HepG2 (cell line): ENCODE data around the gene ODR4. TPM values are rescaled to one million over a fixed set of nuclear protein-coding genes. Genes with fewer than 3 reads are reported as not detected.
A peak's percentile ranks its signal among the peaks of the same experiment; 100 is the strongest.

Experiments used
- ATAC-seq: fragments of 200-7000 bp; cut with Tn5 transposase; 3 replicates; pipeline ENCODE4 v1.9.1; 2020; ENCODE audit warnings: mild to moderate bottlenecking, moderate library complexity
- BruUV-seq: library from RNA; stranded (reverse); fragments of 400-500 nt; replicated peaks from 2 replicates; lab custom pipeline; 2021; lab: Mats Ljungman, UMichigan
- CTCF ChIA-PET: fragments of 300-600 bp; formaldehyde crosslinking; extraction: SDS; loops from one replicate; lab custom pipeline; 2021; ENCODE audit warnings: low total read pairs, inconsistent platforms, low intra/inter-chr PET ratio; lab: Yijun Ruan, JAX
- POLR2A ChIA-PET: fragments of 350-600 bp; sonication (Branson Sonifier 250); formaldehyde crosslinking; loops from one replicate; lab custom pipeline; 2020; ENCODE audit warnings: antibody characterized with exemption, inconsistent platforms; lab: Yijun Ruan, JAX
- DNase-seq: peaks from one replicate; pipeline ENCODE4 v3.0.0-alpha.2; 2015; ENCODE audit warnings: low spot score
- FAIRE-seq: peaks from 3 replicates; lab custom pipeline; 2011; peaks lifted over from hg19 to GRCh38; lab: Jason Lieb, UNC
- H2AFZ ChIP-seq: one replicate; pipeline ENCODE4 v1.6.1; 2011; ENCODE audit warnings: low read length, inconsistent platforms
- H3K27ac ChIP-seq: fragments of 300-600 bp; 3 replicates; pipeline ENCODE4 v1.8.0; 2011; ENCODE audit warnings: mixed run types, mild to moderate bottlenecking, mixed read lengths, low read length, inconsistent platforms; ENCODE audit not compliant: insufficient read depth; ENCODE audit errors: extremely low read length
- H3K27me3 ChIP-seq, 2 experiments: fragments of 200-600 bp in 1 of 2; 2 replicates in 1 of 2; 3 replicates in 1 of 2; pipeline versions ENCODE4 v1.6.0 to v1.8.0; 2011; ENCODE audit warnings: low read length in 2 of 2, mild to moderate bottlenecking in 2 of 2, moderate library complexity in 2 of 2, inconsistent platforms in 1 of 2; ENCODE audit not compliant: insufficient read depth in 2 of 2, control insufficient read depth in 1 of 2
- H3K36me3 ChIP-seq, 2 experiments: fragments of 200-600 bp in 1 of 2; replicated peaks in 1 of 2; 2 replicates in 1 of 2; 3 replicates in 1 of 2; pipeline versions ENCODE4 v1.5.1 to v1.8.0; 2011; ENCODE audit warnings: low read length in 2 of 2, inconsistent platforms in 1 of 2; ENCODE audit not compliant: insufficient read depth in 2 of 2, control insufficient read depth in 1 of 2
- H3K4me1 ChIP-seq: 2 replicates; pipeline ENCODE4 v1.5.1; 2012; ENCODE audit warnings: low read length, inconsistent platforms; ENCODE audit not compliant: insufficient read depth
- H3K4me2 ChIP-seq: 2 replicates; pipeline ENCODE4 v1.6.0; 2011; ENCODE audit warnings: low read depth, low read length, inconsistent platforms
- H3K4me3 ChIP-seq, 3 experiments: fragments of 200-600 bp in 1 of 3; sonication (generic), shearing (Covaris generic) in 1 of 3; replicated peaks in 1 of 3; 2 replicates each; pipeline ENCODE4 v1.5.1; 2011 to 2016; ENCODE audit warnings: low read length in 3 of 3, inconsistent platforms in 2 of 3, low read depth in 2 of 3, mild to moderate bottlenecking in 2 of 3, control low read depth in 1 of 3, mixed read lengths in 1 of 3; ENCODE audit not compliant: insufficient read depth in 1 of 3
- H3K79me2 ChIP-seq: one replicate; pipeline ENCODE4 v1.6.1; 2011; ENCODE audit warnings: low read length, inconsistent platforms; ENCODE audit not compliant: insufficient read depth
- H3K9ac ChIP-seq: 2 replicates; pipeline ENCODE4 v1.6.0; 2011; ENCODE audit warnings: mild to moderate bottlenecking, low read depth, low read length, inconsistent platforms; ENCODE audit not compliant: insufficient read depth
- H3K9me3 ChIP-seq: 2 replicates; pipeline ENCODE4 v1.5.1; 2012; ENCODE audit warnings: mild to moderate bottlenecking, low read length
- H4K20me1 ChIP-seq: 2 replicates; pipeline ENCODE4 v1.6.0; 2011; ENCODE audit warnings: inconsistent platforms, mild to moderate bottlenecking, low read length, moderate library complexity; ENCODE audit not compliant: insufficient read depth
- ATF7 ChIP-seq, 2 experiments: fragments of 450-650 bp in 1 of 2; sonication (generic) in 1 of 2; formaldehyde crosslinking in 1 of 2; IDR thresholded peaks; 2 replicates each; pipeline versions ENCODE4 v1.4.0 to v1.6.1; 2016 to 2020; ENCODE audit warnings: antibody characterized with exemption in 1 of 2, mild to moderate bottlenecking in 1 of 2, missing genetic modification reagents in 1 of 2
- CREB1 ChIP-seq, 2 experiments: fragments of 450-650 bp in 1 of 2; IDR thresholded peaks; 2 replicates each; pipeline ENCODE4 v1.6.1; 2016 to 2017; ENCODE audit warnings: control low read depth in 1 of 2, mild to moderate bottlenecking in 1 of 2, missing compliant biosample characterization in 1 of 2, missing genetic modification characterization in 1 of 2
- GATA4 ChIP-seq: sonication (generic); IDR thresholded peaks from 2 replicates; pipeline ENCODE4 v1.6.1; 2016; ENCODE audit warnings: antibody characterized with exemption, low read depth, borderline replicate concordance
- ZNF24 ChIP-seq: fragments of 450-650 bp; IDR thresholded peaks from 2 replicates; pipeline ENCODE4 v1.6.1; 2017; ENCODE audit warnings: antibody characterized with exemption, mild to moderate bottlenecking
- ZNF780A ChIP-seq: sonication (generic); formaldehyde crosslinking; IDR thresholded peaks from 2 replicates; pipeline ENCODE4 v1.8.0; 2022; ENCODE audit warnings: mild to moderate bottlenecking, missing genetic modification reagents, moderate library complexity
- WGBS: methylation state at CpG from one replicate; pipeline ENCODE4 v1.1.6; 2017; ENCODE audit warnings: low lambda C conversion rate; 5-methylcytosine and 5-hydroxymethylcytosine counted together
- in situ Hi-C: cut with HindIII; loops from 2 replicates; pipeline ENCODE4 v1.10.0; 2017; ENCODE audit warnings: low pct_unique_long_range_greater_than_20kb; ENCODE audit not compliant: extremely low pct_ligation_motif_present
- intact Hi-C: fragments of 100-400 bp; cut with micrococcal nuclease; formaldehyde crosslinking; loops from one replicate; pipeline ENCODE4 v1.10.0; 2022; ENCODE audit not compliant: unreplicated experiment
- polyA plus RNA-seq, 8 experiments: library from polyadenylated mRNA; depleted of rRNA in 3 of 8; stranded (reverse) in 7 of 8; unstranded in 1 of 8; fragments of >200 nt; fragmentation: Illumina TruSeq in 4 of 8; extraction: Trizol in 4 of 8; gene quantifications; 2 replicates each; pipeline versions ENCODE4 v1.2.1 to v1.2.3, GENCODE V29; 2011 to 2016; ENCODE audit warnings: low read depth in 4 of 8, missing spikeins in 1 of 8, mixed read lengths in 1 of 8; ENCODE audit not compliant: insufficient read depth in 1 of 8
- total RNA-seq, 5 experiments: library from RNA; depleted of rRNA; stranded (reverse); fragments of >200 nt; fragmentation: Illumina TruSeq; extraction: Trizol; gene quantifications; 2 replicates each; pipeline ENCODE4 v1.2.3, GENCODE V29; 2016; ENCODE audit warnings: low read depth in 1 of 5

ODR4 gene
- total and polyA plus RNA-seq, 2 of the 13 experiments (the other 11 are each of a cell fraction or from before 2014, with no cell fraction given) = 16.3 to 22.0 TPM

DNA sequence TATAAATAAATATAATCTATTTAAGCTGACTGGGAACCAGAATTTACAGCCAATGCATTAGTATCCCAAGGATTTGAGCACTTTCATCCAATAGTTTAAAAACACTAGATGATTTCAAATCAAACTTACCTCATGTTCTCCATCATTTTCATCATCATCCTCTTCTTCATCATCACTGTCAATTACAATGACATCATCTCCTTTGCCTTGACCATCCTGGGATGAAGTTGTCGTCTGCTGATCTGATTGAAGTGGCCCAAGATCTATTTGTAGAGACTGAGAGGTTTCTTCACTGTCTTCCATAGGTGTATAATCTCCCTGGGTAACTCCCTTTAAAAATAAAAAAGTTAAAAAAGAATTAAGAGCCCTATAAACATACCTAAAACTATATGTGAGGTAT, 48.3 kb upstream of the ODR4 start:
- in situ Hi-C loops (no loop called here), intact Hi-C loops (no loop called here)
- no peak for ATAC-seq
- Histone ChIP-seq H3K9ac (no peak overlapping the region), H3K4me3 (no peak overlapping the region), H3K9me3 (no peaks in the 10 kb centered on the region), H3K4me2 (no peak overlapping the region), H4K20me1 (no peaks in the 10 kb centered on the region), H3K79me2 (no peaks in the 10 kb centered on the region), H3K27me3 (no peaks in the 10 kb centered on the region), H3K27ac (no peak overlapping the region), H2AFZ (no peak overlapping the region), H3K36me3 (peaks cover 12 to 60% of the 10 kb centered on the region in 2 experiments), H3K4me1 (no peaks in the 10 kb centered on the region)
- DNase-seq = no peak
- 100% methylated on average over 1 of the region's 1 CpG for WGBS
- FAIRE-seq = no peak
- peak; percentile 93 for TF ChIP-seq ATF7 (IDR thresholded peaks at IDR 0.05)
- no peak for TF ChIP-seq ATF7 (CRISPR knock-in tag; IDR thresholded peaks at IDR 0.05)
- 0 out of 2 replicates have a peak, but pooled peaks have one; percentile 38 for TF ChIP-seq CREB1 (IDR thresholded peaks at IDR 0.05)
- TF ChIP-seq CREB1 (CRISPR knock-in tag; IDR thresholded peaks at IDR 0.05) = no peak
- TF ChIP-seq GATA4 = no peak
- ChIA-PET POLR2A (no interaction called here), CTCF (no interaction called here)
- no TSS peak for BruUV-seq

DNA sequence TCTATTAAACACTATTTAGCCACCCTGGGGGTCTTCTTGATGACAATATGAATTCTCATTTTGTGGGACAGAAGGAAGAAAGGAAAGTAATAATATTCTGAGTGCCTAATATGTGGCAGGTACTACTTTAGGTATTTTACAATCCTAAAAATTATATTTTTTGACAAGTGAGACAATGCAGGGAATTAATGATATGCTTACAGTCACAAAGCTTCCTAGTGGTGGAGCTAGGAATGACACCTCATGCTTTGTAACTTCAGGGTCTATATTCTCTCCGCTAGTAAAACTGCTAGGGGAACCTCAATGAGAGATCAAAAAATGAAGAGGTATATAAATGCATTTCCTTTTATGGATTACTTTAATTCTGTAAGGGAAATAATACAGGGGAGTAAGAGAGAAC, 44.9 kb upstream of the ODR4 start:
- POLR2A ChIA-PET = no interaction called here
- peaks cover 17 to 71% of the 10 kb centered on the region in 2 experiments for H3K36me3 ChIP-seq
- TF ChIP-seq ZNF780A (CRISPR knock-in tag) = no peak
- TF ChIP-seq ZNF24 = peak; percentile 66; the same call in 1 of the 2 replicates
- H2AFZ ChIP-seq = no peak overlapping the region
- H3K27me3 ChIP-seq = no peaks in the 10 kb centered on the region
- FAIRE-seq = no peak
- no peaks in the 10 kb centered on the region for H3K79me2 ChIP-seq
- H3K4me1 ChIP-seq = no peaks in the 10 kb centered on the region
- CTCF ChIA-PET = no interaction called here
- WGBS = 100% methylated on average over 1 of the region's 1 CpG
- H3K4me3 ChIP-seq = no peak overlapping the region
- H3K27ac ChIP-seq = no peak overlapping the region
- intact Hi-C loops = loop anchor here (5.0 kb wide), 1 partner anchor 42 kb away; no protein-coding TSS in a partner anchor
- peak; percentile 6 for DNase-seq
- H3K9ac ChIP-seq = no peak overlapping the region
- H3K9me3 ChIP-seq = no peaks in the 10 kb centered on the region
- BruUV-seq = no TSS peak
- H3K4me2 ChIP-seq = no peak overlapping the region
- in situ Hi-C loops = no loop called here
- peak; percentile 49; the same call in 1 of the 3 replicates for ATAC-seq
- H4K20me1 ChIP-seq = no peaks in the 10 kb centered on the region
